GM12878 (cell line): ENCODE results near the gene CLNK. TPM values are rescaled to one million over a fixed set of nuclear protein-coding genes. Genes with fewer than 3 reads are reported as not detected.

Source experiments
- ATAC-seq: fragments of 200-7000 bp; cut with Tn5 transposase; 3 replicates; pipeline ENCODE4 v1.9.1; 2020; ENCODE audit warnings: mild to moderate bottlenecking, moderate library complexity
- BruUV-seq: library from RNA; stranded (reverse); fragments of 400-500 nt; replicated peaks from 2 replicates; lab custom pipeline; 2021; lab: Mats Ljungman, UMichigan
- CTCF ChIA-PET: fragments of 300-600 bp; sonication (Branson Sonifier 250); formaldehyde crosslinking; extraction: SDS; loops from one replicate; lab custom pipeline; 2021; ENCODE audit warnings: inconsistent platforms; lab: Yijun Ruan, JAX
- POLR2A ChIA-PET: fragments of 350-600 bp; formaldehyde crosslinking; extraction: SDS; loops from one replicate; lab custom pipeline; 2021; ENCODE audit warnings: inconsistent platforms; lab: Charles Lee
- RAD21 ChIA-PET: fragments of 300-600 bp; sonication (Branson Sonifier 250); formaldehyde crosslinking; loops from one replicate; lab custom pipeline; 2023; ENCODE audit warnings: antibody characterized with exemption; ENCODE audit not compliant: unreplicated experiment; lab: Charles Lee
- SMC1A ChIA-PET: fragments of 300-600 bp; sonication (Branson Sonifier 250); formaldehyde crosslinking; loops from one replicate; lab custom pipeline; 2023; ENCODE audit not compliant: unreplicated experiment, uncharacterized antibody; lab: Charles Lee
- DNase-seq: peaks from one replicate; pipeline ENCODE4 v3.0.0-alpha.2; 2011; ENCODE audit warnings: low read depth, low spot score
- FAIRE-seq: peaks from 3 replicates; lab custom pipeline; 2011; peaks lifted over from hg19 to GRCh38; lab: Jason Lieb, UNC
- H2AFZ ChIP-seq: 2 replicates; pipeline ENCODE4 v1.6.0; 2011; ENCODE audit warnings: low read depth, low read length, control low read depth; ENCODE audit not compliant: control insufficient read depth
- H3K27ac ChIP-seq: 2 replicates; pipeline ENCODE4 v1.5.1; 2011; ENCODE audit warnings: control low read depth; ENCODE audit not compliant: control insufficient read depth, insufficient read depth
- H3K27me3 ChIP-seq, 2 experiments: replicated peaks in 1 of 2; 2 replicates each; pipeline versions ENCODE4 v1.6.0 to v1.6.1; 2011; ENCODE audit warnings: low read length in 1 of 2; ENCODE audit not compliant: control insufficient read depth in 2 of 2, insufficient read depth in 2 of 2
- H3K36me3 ChIP-seq, 2 experiments: 2 replicates each; pipeline ENCODE4 v1.5.1; 2011; ENCODE audit warnings: low read length in 1 of 2; ENCODE audit not compliant: control insufficient read depth in 2 of 2, insufficient read depth in 2 of 2
- H3K4me1 ChIP-seq: 2 replicates; pipeline ENCODE4 v1.6.1; 2011; ENCODE audit warnings: mild to moderate bottlenecking, low read length, moderate library complexity, mixed read lengths; ENCODE audit not compliant: control insufficient read depth, insufficient read depth
- H3K4me2 ChIP-seq: 2 replicates; pipeline ENCODE4 v1.6.0; 2011; ENCODE audit warnings: control low read depth; ENCODE audit not compliant: control insufficient read depth, insufficient read depth
- H3K4me3 ChIP-seq: fragments of 200-600 bp; sonication (generic); 2 replicates; pipeline ENCODE4 v1.5.1; 2016
- H3K79me2 ChIP-seq: 2 replicates; pipeline ENCODE4 v1.6.0; 2011; ENCODE audit warnings: low read length; ENCODE audit not compliant: control insufficient read depth, insufficient read depth
- H3K9ac ChIP-seq: 2 replicates; pipeline ENCODE4 v1.8.0; 2011; ENCODE audit warnings: low read length, control low read depth, mixed read lengths; ENCODE audit not compliant: control insufficient read depth, insufficient read depth
- H3K9me3 ChIP-seq: replicated peaks from 3 replicates; pipeline ENCODE4 v1.5.1; 2011; ENCODE audit warnings: mild to moderate bottlenecking, low read length; ENCODE audit not compliant: control insufficient read depth, insufficient read depth
- H4K20me1 ChIP-seq: 2 replicates; pipeline ENCODE4 v1.6.0; 2011; ENCODE audit not compliant: control insufficient read depth, insufficient read depth
- BACH1 ChIP-seq: fragments of 450-650 bp; IDR thresholded peaks from 2 replicates; pipeline ENCODE4 v1.6.1; 2017; ENCODE audit warnings: mild to moderate bottlenecking, borderline replicate concordance
- ESRRA ChIP-seq: IDR thresholded peaks from 2 replicates; pipeline ENCODE4 v1.6.1; 2012; ENCODE audit warnings: mild to moderate bottlenecking, low read length, improper control_type of control experiment
- FOXK2 ChIP-seq: fragments of 450-650 bp; IDR thresholded peaks from 2 replicates; pipeline ENCODE4 v1.6.1; 2017; ENCODE audit warnings: mild to moderate bottlenecking, moderate library complexity
- NRF1 ChIP-seq: conservative IDR thresholded peaks from 2 replicates; pipeline ENCODE4 v1.6.1; 2011; ENCODE audit warnings: mild to moderate bottlenecking, low read depth, low read length, improper control_type of control experiment
- ZNF24 ChIP-seq: fragments of 450-650 bp; IDR thresholded peaks from 2 replicates; pipeline ENCODE4 v1.6.1; 2017; ENCODE audit warnings: antibody characterized with exemption, mild to moderate bottlenecking
- ZNF687 ChIP-seq: fragments of 450-650 bp; IDR thresholded peaks from 2 replicates; pipeline ENCODE4 v1.6.1; 2017; ENCODE audit warnings: mild to moderate bottlenecking, moderate library complexity
- whole genome bisulfite sequencing: methylation state at CpG from one replicate; pipeline ENCODE4 v1.1.6; 2016; ENCODE audit warnings: low lambda C conversion rate; ENCODE audit not compliant: insufficient replicate concordance, insufficient coverage; ENCODE audit errors: missing lambda C conversion rate; 5-methylcytosine and 5-hydroxymethylcytosine counted together
- in situ Hi-C: fragments of 300-500 bp; cut with MboI; formaldehyde crosslinking; loops from 9 replicates; pipeline ENCODE4 v1.14.3; 2018; ENCODE audit warnings: mixed read lengths
- intact Hi-C: fragments of 100-400 bp; cut with micrococcal nuclease; formaldehyde crosslinking; loops from one replicate; pipeline ENCODE4 v1.14.2; 2022; ENCODE audit not compliant: unreplicated experiment
- polyA plus RNA-seq, 11 experiments: library from polyadenylated mRNA; depleted of rRNA in 4 of 11; unstranded in 6 of 11; stranded (reverse) in 5 of 11; fragments of >200 nt; fragmentation: Nextera tagmentation in 4 of 11; fragmentation: Illumina TruSeq in 1 of 11; extraction: Ambion mirVana in 4 of 11; extraction: Trizol in 1 of 11; gene quantifications; 1 replicate in 1 of 11; 2 replicates in 10 of 11; pipeline versions ENCODE4 v1.2.1 to v1.2.3, GENCODE V29; 2011 to 2016; ENCODE audit warnings: inconsistent platforms in 2 of 11, missing spikeins in 2 of 11, low read depth in 1 of 11
- total RNA-seq, 4 experiments: library from RNA; depleted of rRNA in 3 of 4; stranded (reverse); fragments of >200 nt in 3 of 4; fragmentation: Illumina TruSeq in 1 of 4; extraction: Trizol in 1 of 4; gene quantifications; 2 replicates each; pipeline versions ENCODE4 v1.2.1 to v1.2.3, GENCODE V29; 2013 to 2021
- TF ChIP-seq, protein P1 (sequence below): IDR thresholded peaks from 2 replicates; pipeline ENCODE4 v1.6.1; 2011; ENCODE audit warnings: borderline replicate concordance, low read depth, mild to moderate bottlenecking, moderate library complexity, low read length; ENCODE audit not compliant: insufficient read depth, poor library complexity, severe bottlenecking
- TF ChIP-seq, protein P2 (sequence below): IDR thresholded peaks from 2 replicates; pipeline ENCODE4 v1.6.1; 2012; ENCODE audit warnings: improper control_type of control experiment, low read depth, low read length; ENCODE audit not compliant: insufficient replicate concordance
- TF ChIP-seq, protein P3 (sequence below): fragments of 450-650 bp; IDR thresholded peaks from 2 replicates; pipeline ENCODE4 v1.6.1; 2016; ENCODE audit warnings: mild to moderate bottlenecking

Gene CLNK
- total and polyA plus RNA-seq, 10 of the 15 experiments (the other 5 are each of a cell fraction or from before 2014, with no cell fraction given): 2.1 to 14.3 (median 2.7) TPM

DNA sequence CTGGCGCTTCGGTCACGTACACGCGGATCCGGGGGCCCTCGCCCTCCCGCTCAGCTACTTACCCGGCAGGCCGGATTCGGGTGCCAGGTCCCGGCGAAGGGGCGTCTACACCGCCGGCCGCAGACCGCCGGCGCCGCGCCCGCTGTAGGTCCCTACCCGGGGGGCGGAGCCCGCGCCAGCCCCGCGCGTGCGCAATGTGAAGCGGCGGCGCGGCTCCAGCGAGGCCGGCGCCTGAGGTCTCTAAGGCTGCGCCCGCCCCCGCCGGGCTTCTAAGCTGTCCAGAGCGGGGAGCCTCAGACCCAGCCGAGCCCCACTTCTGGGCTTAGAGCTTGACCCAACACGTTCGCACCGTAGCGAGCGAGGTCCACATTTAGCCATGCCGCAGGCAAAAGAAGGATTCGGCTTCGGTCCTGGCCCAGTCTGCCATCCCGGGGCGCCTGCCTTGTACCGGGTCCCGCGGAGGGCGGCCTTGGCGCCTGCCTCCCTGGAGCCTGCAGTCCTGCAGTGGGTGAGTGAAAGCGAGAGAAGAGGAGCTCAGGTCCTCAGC, 227.2 kb downstream of the CLNK start, which contains the start of gene ZNF518B:
Gene ZNF518B, minus strand, starts transcription at position 172 of the 547 bp plus-strand sequence. CDS start 11,098 bp downstream, outside the sequence.
- ATAC-seq (peak; percentile 76), FAIRE-seq (no peak), DNase-seq (no peak)
- ChIA-PET POLR2A (interaction anchor here (0.7 to 1.5 kb wide), 5 partner anchors 17 to 451 kb away, joined by 4 read pairs; partner anchors contain the start of gene WDR1), RAD21 (no interaction called here), SMC1A (interaction anchor here (1.2 to 1.4 kb wide), 4 partner anchors 10 to 339 kb away, joined by 3 to 4 read pairs (median 4); no protein-coding TSS in a partner anchor), CTCF (interaction anchor here (0.7 to 1.6 kb wide), 8 partner anchors 8 to 97 kb away, joined by 3 to 4 read pairs (median 4); no protein-coding TSS in a partner anchor)
- BruUV-seq: no TSS peak
- Histone ChIP-seq H3K9ac (peak within 1 kb of the TSS; percentile 66), H3K27me3 (peaks cover 0 to 5% of the 10 kb centered on the region in 2 experiments; a peak in 2 of 4 replicates), H3K9me3 (peaks cover 3% of the 10 kb centered on the region; the same call in 2 of the 3 replicates), H4K20me1 (no peaks in the 10 kb centered on the region), H3K4me3 (peak within 1 kb of the TSS; percentile 82), H3K79me2 (peaks cover 11% of the 10 kb centered on the region), H3K36me3 (peaks cover 0 to 4% of the 10 kb centered on the region in 2 experiments; a peak in 1 of 4 replicates), H3K4me1 (no peaks in the 10 kb centered on the region), H3K27ac (peak within 1 kb of the TSS; percentile 65), H3K4me2 (peak within 1 kb of the TSS; percentile 78), H2AFZ (peak within 1 kb of the TSS; percentile 93)
- intact Hi-C loops: loop anchor here (10.0 kb wide), 1 partner anchor 967 kb away; the partner anchor contains the start of gene HS3ST1
- in situ Hi-C loops: no loop called here
- WGBS: 3% methylated on average over 57 of the region's 60 CpGs
- TF ChIP-seq NRF1 (peak; percentile 62), FOXK2 (no peak), ZNF687 (0 out of 2 replicates have a peak, but pooled peaks have one; percentile 26), ZNF24 (0 out of 2 replicates have a peak, but pooled peaks have one; percentile 8), BACH1 (0 out of 2 replicates have a peak, but pooled peaks have one; percentile 19), ESRRA (0 out of 2 replicates have a peak, but pooled peaks have one; percentile 23)
- TF ChIP-seq, protein P1, sequence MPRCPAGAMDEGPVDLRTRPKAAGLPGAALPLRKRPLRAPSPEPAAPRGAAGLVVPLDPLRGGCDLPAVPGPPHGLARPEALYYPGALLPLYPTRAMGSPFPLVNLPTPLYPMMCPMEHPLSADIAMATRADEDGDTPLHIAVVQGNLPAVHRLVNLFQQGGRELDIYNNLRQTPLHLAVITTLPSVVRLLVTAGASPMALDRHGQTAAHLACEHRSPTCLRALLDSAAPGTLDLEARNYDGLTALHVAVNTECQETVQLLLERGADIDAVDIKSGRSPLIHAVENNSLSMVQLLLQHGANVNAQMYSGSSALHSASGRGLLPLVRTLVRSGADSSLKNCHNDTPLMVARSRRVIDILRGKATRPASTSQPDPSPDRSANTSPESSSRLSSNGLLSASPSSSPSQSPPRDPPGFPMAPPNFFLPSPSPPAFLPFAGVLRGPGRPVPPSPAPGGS: no peak
- TF ChIP-seq, protein P2, sequence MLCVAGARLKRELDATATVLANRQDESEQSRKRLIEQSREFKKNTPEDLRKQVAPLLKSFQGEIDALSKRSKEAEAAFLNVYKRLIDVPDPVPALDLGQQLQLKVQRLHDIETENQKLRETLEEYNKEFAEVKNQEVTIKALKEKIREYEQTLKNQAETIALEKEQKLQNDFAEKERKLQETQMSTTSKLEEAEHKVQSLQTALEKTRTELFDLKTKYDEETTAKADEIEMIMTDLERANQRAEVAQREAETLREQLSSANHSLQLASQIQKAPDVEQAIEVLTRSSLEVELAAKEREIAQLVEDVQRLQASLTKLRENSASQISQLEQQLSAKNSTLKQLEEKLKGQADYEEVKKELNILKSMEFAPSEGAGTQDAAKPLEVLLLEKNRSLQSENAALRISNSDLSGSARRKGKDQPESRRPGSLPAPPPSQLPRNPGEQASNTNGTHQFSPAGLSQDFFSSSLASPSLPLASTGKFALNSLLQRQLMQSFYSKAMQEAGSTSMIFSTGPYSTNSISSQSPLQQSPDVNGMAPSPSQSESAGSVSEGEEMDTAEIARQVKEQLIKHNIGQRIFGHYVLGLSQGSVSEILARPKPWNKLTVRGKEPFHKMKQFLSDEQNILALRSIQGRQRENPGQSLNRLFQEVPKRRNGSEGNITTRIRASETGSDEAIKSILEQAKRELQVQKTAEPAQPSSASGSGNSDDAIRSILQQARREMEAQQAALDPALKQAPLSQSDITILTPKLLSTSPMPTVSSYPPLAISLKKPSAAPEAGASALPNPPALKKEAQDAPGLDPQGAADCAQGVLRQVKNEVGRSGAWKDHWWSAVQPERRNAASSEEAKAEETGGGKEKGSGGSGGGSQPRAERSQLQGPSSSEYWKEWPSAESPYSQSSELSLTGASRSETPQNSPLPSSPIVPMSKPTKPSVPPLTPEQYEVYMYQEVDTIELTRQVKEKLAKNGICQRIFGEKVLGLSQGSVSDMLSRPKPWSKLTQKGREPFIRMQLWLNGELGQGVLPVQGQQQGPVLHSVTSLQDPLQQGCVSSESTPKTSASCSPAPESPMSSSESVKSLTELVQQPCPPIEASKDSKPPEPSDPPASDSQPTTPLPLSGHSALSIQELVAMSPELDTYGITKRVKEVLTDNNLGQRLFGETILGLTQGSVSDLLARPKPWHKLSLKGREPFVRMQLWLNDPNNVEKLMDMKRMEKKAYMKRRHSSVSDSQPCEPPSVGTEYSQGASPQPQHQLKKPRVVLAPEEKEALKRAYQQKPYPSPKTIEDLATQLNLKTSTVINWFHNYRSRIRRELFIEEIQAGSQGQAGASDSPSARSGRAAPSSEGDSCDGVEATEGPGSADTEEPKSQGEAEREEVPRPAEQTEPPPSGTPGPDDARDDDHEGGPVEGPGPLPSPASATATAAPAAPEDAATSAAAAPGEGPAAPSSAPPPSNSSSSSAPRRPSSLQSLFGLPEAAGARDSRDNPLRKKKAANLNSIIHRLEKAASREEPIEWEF: no peak
- TF ChIP-seq, protein P3, sequence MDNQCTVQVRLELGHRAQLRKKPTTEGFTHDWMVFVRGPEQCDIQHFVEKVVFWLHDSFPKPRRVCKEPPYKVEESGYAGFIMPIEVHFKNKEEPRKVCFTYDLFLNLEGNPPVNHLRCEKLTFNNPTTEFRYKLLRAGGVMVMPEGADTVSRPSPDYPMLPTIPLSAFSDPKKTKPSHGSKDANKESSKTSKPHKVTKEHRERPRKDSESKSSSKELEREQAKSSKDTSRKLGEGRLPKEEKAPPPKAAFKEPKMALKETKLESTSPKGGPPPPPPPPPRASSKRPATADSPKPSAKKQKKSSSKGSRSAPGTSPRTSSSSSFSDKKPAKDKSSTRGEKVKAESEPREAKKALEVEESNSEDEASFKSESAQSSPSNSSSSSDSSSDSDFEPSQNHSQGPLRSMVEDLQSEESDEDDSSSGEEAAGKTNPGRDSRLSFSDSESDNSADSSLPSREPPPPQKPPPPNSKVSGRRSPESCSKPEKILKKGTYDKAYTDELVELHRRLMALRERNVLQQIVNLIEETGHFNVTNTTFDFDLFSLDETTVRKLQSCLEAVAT: no peak
